GM18505 (cell line): ENCODE measurements around the gene MYL4.
"Not testable (repeated sequence)": the region's sequence is repeated elsewhere in the genome, so short reads cannot be mapped to it uniquely, and the experiment has no call there.

Experiments
- ATAC-seq: cut with Tn5 transposase; IDR thresholded peaks from one replicate; pipeline ENCODE4 v1.9.1; 2021; ENCODE audit not compliant: unreplicated experiment
- POLR2A ChIP-seq: IDR thresholded peaks from 4 replicates; pipeline ENCODE4 v1.6.1; 2011; ENCODE audit warnings: borderline replicate concordance; ENCODE audit not compliant: insufficient read depth, insufficient read length; ENCODE audit errors: extremely low read depth

MYL4 gene

GRCh38 chr17:47253541-47254402, 44.6 kb downstream of the MYL4 start, which contains the start of gene ITGB3:
Gene ITGB3 (plus strand): TSS chr17:47253827. CDS start chr17:47253862, 35 bp downstream.
- TF ChIP-seq POLR2A = peak; percentile 20
- peak; percentile 75 for ATAC-seq

- ATAC-seq = peak; percentile 27
- TF ChIP-seq POLR2A = no peak
Observed at GRCh38 chr17:47254403-47254943, 45.3 kb downstream of the MYL4 start.

- no peak for TF ChIP-seq POLR2A
Observed at GRCh38 chr17:47257651-47258339, 48.6 kb downstream of the MYL4 start.

GRCh38 chr17:47262586-47262985, 53.4 kb downstream of the MYL4 start:
- ATAC-seq = no peak
- TF ChIP-seq POLR2A = no peak

More at GRCh38 chr17:47257651-47258339, 48.6 kb downstream of the MYL4 start:
- no peak for ATAC-seq

- no peak for ATAC-seq
Observed at GRCh38 chr17:47264166-47264565, 55.0 kb downstream of the MYL4 start.

GRCh38 chr17:47265983-47266541, 56.9 kb downstream of the MYL4 start:
- no peak for ATAC-seq
- no peak for TF ChIP-seq POLR2A

More at GRCh38 chr17:47264166-47264565, 55.0 kb downstream of the MYL4 start:
- TF ChIP-seq POLR2A = no peak

GRCh38 chr17:47266782-47267181, 57.6 kb downstream of the MYL4 start:
- no peak for ATAC-seq
- no peak for TF ChIP-seq POLR2A

GRCh38 chr17:47267354-47267828, 58.2 kb downstream of the MYL4 start:
- TF ChIP-seq POLR2A = no peak
- ATAC-seq = no peak

GRCh38 chr17:47268964-47269363, 59.8 kb downstream of the MYL4 start:
- not testable (repeated sequence) for ATAC-seq

- ATAC-seq = not testable (repeated sequence)
Observed at GRCh38 chr17:47269561-47270280, 60.6 kb downstream of the MYL4 start.

GRCh38 chr17:47270946-47271705, 62.0 kb downstream of the MYL4 start:
- ATAC-seq = no peak
- TF ChIP-seq POLR2A = no peak

GRCh38 chr17:47272491-47272890, 63.3 kb downstream of the MYL4 start:
- no peak for ATAC-seq
- no peak for TF ChIP-seq POLR2A
